CD4-positive, alpha-beta T cell treated with Interleukin-21 for 1 hour (primary cell): ENCODE measurements around the gene CCS.
A peak's percentile ranks its signal among the peaks of the same experiment; 100 is the strongest.
"Not testable (repeated sequence)": the region's sequence is repeated elsewhere in the genome, so short reads cannot be mapped to it uniquely, and the experiment has no call there.

Experiments used
- DNase-seq: peaks from one replicate; pipeline ENCODE4 v3.0.0-alpha.2; 2020

Gene CCS

DNA sequence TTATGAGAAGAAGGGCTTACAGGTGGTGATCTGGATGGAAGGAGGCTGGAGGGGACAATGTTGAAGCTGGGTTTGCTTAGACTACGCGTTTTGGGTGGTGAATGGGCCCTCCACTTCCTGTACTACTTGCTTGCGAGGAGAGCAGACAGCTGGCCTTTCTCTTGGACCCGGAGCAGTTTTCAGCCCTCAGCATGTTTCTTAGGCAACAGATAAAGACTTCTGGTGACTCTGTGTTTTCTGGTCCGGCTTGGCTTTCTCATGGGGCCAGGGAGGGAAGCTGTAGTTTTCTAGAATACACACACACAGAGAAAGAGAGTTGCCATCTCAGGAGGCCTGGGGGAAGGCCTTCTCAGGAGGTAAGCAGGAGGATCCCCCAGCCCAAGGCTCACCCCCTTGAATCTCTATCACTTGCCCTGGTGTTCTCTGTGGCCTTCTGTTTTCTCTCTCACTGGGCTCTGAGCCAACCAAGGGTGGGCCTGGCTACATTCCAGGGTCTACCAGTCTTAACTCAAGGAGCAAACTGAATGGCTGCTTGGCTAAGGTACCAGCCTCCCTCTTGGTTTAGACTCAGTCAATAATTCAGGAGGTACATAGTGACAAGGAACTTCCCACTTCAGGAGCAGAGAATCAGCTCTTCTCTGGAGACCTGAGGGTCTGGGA, 2.4 kb downstream of the CCS start:
- DNase-seq = no peak

DNA sequence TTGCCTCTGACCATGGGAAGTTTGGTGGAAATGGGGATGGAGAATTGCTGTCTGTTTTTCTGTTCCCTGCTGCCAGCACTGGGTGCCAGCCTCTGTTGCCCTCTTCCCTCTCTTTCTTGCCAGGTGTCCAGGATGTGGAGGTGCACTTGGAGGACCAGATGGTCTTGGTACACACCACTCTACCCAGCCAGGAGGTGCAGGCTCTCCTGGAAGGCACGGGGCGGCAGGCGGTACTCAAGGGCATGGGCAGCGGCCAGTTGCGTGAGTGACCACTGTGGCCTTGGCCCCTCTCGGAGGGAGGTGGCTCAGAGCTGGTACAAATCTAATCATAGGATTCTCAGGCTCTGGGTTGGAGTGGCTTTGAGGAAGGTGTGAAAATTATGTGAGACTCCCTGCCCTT, 6.0 kb downstream of the CCS start:
- no peak for DNase-seq

DNA sequence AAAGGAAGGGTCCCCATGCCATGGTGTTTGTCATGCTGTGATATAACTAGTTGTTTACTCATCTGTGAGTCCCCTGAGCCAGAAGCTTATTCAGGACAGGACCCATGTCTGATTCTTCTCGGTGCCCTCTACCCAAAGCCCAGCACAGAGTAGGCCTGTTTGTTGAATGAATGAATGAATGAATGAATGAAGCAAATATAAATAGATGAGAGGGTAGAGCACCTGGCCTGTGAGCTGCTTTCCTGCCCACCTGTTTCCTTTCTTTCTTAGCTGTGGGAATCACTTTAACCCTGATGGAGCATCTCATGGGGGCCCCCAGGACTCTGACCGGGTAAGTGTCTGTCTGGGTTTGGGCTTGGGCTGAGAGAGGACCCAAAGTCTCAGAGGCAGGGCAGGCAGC, 7.2 kb downstream of the CCS start:
- DNase-seq = no peak

DNA sequence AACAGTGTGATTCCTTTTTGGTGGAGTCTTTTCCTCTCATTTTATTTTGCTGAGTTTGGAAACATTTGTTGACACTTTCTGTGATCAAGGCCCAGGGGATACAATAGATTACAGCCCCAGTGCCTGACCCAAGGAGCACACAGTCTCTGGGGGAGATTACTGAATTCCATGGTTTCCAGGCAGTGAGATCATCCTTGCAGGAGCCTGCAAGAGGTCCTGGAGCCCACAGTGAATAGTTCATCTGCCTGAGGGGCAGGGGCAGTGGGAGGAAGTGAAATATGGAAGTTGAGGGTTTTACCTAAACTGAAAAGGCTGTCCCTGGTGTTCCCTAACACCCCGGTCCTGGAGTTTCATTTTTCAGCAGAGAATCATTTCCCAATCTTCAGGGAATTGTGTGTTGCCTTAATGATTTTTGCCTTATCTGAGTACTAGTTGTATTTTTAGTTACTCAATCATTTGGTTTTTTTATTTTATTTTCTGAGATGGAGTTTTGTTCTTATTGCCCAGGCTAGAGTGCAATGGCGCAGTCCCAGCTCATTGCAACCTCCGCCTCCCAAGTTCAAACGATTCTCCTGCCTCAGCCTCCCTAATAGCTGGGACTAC, 7.7 kb downstream of the CCS start:
- no peak for DNase-seq

DNA sequence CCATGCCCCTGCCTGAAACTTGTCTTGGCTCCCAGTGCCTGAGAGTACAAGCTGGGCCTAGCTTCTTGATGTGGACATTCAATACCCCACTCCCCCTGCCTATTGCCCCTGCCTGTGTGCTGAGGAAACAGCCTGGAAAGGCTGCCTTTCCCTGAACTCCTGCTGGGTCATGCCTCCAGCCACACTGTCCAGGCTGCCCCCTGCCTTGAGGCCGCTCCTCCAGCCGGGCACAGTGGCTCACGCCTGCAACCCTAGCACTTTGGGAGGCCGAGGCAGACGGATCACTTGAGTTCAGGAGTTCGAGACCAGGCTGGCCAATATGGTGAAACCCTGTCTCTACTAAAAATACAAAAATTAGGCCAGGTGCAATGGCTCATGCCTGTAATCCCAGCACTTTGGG, 10.1 kb downstream of the CCS start:
- no peak for DNase-seq

DNA sequence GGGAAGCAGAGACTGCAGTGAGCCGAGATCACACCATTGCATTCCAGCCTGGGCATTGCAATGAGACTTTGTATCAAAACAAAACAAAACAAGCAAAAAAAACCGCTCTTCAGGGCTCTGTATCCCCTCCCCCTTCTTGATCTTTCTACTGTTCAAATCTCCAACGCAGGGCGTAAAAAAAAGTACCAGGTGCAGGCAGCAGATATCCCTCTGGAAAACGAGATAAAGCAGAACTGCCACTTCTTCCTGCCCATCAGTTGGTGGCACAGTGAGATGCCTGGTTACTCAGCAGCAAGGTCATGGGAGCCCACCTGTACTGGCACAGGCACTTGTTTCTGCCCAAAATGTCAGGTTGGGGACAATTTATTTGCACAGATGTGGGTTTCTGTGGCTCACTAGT, 11.2 kb downstream of the CCS start:
- DNase-seq = no peak

DNA sequence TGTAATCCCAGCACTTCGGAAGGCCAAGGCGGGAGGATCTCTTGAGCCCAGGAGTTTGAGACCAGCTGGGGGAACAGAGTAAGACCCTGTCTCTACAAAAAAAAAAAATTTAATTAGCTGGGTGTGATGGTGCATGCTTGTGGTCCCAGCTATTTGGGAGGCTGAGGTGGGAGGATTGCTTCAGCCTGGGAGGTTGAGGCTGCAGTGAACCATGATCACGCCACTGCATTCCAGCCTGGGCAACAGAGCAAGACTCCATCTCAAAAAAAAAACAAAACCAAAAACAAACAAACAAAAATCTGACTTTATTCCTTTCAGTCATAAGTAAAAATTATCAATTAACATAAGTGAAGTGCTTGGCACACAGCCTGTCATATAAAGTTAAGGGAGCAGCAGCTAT, 13.6 kb downstream of the CCS start:
- DNase-seq = not testable (repeated sequence)

DNA sequence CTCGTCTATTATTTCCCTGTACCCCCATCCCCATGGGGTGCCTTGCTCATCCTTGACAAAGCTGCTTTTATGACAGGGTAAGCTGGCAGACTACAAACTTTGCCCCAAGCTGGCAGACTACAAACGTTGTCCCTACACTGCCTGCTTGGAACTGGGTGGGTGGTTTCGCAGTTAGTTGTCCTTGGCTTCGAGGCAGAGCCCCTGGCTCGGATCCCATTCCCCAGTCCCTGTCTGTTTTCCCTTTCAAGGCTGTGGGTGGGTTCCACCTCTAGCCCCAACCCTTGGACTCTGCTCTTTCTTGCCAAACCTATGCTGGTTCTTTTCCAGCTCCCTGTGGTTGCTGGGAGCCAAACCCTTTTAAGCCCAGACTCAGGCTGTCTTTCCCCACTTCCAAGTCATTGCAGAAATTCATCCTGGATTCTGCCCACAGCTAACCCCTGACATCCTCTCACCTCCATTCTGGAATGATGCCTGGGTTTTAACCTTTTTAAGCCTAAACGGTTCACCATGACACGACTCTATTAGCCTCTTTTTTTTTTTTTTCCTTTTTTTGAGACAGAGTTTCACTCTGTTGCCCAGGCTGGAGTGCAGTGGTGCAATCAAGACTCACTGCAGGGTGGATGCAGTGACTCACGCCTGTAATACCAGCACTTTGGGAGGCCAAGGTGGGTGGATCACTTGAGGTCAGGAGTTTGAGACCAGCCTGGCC, 14.3 kb downstream of the CCS start:
- DNase-seq = no peak

DNA sequence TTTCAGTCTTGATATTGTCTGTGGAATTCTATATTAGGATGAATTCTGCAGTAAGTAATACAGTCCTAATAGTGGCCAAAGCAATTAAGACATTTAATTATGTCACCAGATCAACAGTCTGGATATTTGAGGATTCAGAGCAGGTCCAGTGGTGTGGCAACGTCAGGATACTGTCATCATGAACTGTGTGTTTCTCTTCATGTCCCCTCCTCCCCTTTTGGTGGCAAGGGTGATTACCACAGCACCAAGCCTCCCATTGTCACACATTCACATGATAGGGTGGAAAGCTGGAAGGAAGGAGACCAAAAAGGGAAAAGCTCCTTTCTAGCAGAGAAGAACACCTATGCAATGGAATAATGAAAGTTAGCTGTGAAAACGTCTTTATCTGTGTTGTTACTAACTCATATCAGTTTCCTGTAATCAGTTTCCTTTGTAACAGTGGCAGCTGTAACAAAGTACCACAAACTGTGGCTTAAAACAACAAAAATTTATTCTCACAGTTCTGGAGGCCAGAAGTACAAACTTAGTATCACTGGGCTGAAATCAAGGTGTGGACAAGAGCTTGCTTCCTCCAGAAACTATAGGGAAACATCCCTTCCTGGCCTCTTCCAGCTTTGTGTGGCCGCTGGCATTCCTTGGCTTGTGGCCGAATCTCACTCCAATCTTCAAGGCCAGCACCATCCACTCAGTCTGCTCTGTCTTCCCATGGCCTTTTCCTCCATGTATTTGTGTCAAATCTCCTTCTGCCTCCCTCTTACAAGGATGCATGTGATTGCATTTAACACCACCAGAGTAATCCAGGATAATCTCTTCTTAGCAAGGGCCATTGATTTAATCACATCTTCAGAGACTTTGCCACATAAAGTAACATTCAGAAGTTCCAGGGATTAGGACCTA, 17.0 kb downstream of the CCS start:
- DNase-seq = no peak

DNA sequence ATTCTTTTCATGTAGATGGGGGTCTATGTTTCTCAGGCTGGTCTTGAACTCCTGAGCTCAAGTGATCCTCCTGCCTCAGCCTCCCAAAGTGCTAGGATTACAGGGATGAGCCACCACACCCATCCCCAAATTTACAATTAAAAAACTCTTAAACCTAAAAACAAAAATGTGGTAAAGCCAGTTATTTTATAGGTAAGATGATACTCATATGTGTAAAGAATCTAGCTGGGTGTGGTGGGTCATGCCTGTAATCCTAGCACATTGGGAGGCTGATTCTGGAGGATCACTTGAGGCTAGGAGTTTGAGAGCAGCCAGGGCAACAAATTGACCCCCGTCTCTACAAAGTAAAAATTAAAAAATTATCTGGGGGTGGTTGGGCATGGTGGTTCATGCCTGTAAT, 19.5 kb downstream of the CCS start:
- no peak for DNase-seq

DNA sequence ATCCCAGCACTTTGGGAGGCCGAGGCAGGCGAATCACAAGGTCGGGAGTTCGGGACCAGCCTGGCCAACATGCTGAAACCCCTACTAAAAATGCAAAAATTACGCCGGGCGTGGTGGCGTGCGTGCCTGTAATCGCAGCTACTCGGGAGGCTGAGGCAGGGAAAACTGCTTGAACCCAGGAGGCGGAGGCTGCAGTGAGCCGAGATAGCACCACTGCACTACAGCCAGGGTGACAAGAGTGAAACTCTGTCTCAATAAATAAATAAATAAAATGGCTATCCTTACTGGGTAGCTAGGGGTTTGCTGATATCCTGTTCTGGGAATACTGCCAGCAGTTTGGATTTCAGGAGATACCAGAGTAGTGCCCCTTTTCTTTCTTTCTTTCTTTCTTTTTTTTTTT, 21.1 kb downstream of the CCS start:
- DNase-seq = no peak

DNA sequence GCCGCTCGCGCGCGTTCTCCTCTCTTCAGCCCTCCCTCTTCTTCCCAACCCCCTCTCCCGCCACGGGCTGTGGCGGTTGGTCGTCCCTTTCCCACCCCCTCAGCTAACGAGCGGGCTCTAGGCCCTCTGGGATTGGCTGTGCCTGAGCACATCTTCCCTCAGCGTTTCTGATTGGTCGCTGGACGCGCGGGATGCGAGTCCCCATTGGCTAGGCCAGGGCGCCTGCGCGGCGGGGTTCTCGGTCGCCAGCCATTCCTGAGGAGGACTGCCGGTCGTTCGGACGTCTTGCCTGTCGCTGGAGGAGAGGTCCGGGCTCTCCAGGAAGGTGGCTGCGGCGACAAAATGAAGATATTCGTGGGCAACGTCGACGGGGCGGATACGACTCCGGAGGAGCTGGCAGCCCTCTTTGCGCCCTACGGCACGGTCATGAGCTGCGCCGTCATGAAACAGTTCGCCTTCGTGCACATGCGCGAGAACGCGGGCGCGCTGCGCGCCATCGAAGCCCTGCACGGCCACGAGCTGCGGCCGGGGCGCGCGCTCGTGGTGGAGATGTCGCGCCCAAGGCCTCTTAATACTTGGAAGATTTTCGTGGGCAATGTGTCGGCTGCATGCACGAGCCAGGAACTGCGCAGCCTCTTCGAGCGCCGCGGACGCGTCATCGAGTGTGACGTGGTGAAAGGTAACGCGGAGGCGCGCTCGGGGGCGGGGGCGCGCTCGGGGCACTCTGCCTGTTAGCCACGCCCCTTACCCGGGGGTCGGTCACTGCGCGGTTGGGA, 23.6 kb downstream of the CCS start, which contains the start of gene RBM14:
RBM14 (plus strand) TSS at position 252 of the 776 bp plus-strand sequence; CDS start at position 343, 91 bp downstream.
- peak; percentile 99 for DNase-seq

DNA sequence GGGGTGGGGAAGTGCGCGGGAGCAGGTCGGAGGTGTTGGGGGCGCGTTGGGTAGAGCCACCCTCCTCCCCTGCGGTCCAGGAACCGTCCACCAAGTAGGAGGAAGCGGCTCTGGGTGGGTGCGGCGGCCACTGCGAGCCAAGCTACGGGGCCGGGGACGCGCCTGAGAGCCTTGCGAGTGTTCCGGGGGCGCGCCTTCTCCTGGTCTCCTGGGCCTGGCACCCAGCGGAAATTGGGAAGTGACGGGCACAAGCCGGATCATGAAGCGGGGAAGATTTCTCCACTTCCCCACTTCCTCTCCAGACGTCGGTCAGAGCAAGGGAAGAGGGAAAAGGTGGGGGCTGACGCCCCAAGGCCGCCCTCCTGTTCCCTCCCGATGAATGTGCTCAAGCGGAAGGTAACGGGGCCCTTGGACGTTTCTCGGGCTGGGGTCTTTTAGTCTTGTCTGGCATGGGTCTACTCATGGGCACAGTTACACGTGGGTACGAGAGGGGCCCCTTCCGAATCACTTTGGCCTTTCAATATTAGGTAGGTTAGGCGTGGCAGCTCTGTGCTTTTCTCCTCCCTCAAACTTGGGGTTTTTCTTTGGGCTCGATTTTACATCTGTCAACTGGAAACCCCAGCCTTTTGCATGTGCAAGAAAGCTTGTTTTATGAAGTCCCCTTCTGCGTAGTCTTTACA, 24.3 kb downstream of the CCS start:
- peak; percentile 62 for DNase-seq

DNA sequence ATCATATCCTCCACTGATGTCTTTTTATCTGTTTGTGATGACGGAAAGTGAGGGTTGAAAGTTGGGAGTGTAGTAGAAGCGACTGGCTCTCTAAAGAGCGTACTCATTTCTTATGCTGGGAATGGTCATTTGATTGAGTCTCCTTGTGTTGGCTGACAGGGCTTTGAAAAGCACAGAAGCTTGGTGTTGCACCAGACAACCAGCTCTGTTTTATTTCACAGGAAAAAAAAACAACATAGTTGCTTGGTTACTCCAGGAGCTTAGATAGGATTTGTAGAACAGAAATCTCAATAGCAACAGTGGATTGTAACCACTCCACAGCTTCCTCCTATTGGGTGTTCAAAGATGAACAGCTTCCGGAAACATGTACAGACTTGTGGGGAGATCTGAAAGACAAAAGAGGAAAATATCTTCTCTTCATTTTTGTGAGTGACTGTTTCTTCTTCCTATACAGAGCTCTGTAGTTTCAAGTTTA, 26.1 kb downstream of the CCS start:
- DNase-seq = peak; percentile 86

DNA sequence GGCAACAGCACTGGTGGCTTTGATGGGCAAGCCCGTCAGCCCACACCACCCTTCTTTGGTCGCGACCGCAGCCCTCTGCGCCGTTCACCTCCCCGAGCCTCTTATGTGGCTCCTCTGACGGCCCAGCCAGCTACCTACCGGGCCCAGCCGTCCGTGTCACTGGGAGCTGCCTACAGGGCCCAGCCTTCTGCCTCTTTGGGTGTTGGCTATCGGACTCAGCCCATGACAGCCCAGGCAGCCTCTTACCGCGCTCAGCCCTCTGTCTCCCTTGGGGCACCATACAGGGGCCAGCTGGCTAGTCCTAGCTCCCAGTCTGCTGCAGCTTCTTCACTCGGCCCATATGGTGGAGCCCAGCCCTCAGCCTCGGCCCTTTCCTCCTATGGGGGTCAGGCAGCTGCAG, 31.5 kb downstream of the CCS start:
- no peak for DNase-seq

DNA sequence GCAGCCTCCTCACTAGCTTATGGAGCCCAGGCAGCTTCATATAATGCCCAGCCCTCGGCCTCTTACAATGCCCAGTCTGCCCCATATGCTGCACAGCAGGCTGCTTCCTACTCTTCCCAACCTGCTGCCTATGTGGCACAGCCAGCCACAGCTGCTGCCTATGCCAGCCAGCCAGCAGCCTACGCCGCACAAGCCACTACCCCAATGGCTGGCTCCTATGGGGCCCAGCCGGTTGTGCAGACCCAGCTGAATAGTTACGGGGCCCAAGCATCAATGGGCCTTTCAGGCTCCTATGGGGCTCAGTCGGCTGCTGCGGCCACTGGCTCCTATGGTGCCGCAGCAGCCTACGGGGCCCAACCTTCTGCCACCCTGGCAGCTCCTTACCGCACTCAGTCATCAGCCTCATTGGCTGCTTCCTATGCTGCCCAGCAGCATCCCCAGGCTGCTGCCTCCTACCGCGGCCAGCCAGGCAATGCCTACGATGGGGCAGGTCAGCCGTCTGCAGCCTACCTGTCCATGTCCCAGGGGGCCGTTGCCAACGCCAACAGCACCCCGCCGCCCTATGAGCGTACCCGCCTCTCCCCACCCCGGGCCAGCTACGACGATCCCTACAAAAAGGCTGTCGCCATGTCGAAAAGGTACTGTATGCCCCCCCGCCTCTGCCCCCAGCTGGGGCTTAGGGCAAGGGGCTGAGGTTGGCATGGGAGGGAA, 32.2 kb downstream of the CCS start:
- DNase-seq = no peak

DNA sequence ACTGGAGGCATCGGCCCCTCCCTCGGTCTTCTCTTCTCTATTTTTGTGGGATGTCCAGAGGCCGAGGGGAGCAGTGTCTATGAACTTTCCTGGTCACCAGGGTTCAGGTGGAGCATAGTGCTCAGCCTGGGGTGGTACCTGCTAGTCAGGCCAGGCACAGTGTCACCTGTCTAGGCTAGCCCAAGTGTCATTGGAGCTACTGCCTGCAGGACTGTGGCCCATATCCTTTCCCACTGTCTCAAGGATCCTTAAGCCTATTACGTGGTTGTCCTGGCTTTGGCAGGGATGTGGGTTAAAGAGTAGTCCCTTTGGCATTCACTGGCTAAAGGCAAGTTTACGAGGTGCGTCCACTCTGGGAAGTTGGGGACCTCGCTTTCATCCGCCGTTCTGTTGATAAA, 32.8 kb downstream of the CCS start:
- DNase-seq = no peak

DNA sequence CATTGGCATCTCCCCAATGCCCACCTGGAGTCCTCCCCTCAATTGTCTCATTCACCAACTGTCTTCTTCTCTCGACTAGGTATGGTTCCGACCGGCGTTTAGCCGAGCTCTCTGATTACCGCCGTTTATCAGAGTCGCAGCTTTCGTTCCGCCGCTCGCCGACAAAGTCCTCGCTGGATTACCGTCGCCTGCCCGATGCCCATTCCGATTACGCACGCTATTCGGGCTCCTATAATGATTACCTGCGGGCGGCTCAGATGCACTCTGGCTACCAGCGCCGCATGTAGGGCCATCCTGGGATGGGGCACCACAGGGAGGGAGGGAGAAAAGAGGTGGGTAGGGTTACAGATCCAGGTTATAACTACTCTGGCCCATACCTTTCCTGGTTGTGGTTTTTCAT, 33.4 kb downstream of the CCS start:
- DNase-seq = no peak

DNA sequence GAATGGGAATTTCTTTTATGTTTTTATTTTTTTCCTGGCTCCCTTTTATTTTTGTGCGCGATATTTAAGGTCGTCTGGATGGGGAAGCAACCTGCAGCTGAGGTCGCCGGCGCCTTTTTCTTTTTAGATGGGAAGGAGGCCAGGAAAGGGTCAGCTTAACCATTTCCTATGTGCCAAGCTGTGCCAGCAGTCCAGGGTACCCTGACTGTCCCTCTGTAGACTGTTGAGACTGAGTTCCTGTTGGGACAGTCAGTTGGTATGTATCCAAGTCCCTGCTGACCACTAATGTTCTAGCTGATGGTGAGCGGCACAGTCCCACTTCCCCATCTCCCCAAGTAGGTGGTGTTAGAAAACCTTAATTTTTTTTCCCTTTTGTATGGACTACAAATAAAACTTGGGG, 33.9 kb downstream of the CCS start:
- DNase-seq = no peak

DNA sequence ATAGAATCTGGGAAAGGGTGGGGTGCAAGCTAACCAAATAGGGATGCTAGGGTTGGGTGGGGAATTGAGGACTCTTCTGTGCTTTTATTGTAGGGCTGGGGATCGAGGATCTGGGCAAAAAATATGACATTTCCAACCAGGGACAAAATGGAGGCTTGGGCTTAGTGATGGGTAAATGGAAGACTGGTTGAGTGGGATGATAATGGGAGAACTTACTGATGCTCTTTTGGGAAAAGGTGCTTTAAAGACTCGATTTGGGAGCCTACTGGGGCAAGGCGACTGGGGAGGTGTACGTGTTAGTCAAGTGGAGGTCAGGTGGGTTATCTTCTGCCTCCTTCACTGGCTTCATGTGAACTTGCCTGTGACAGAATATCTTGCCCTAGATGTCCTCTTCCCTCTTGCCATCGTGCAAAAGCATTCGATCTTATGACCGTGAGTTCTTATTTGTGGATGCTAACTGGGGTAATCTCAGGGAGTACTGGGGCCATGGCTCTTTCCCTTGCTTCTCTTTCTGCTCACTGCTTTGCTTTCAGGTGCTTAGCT, 35.1 kb downstream of the CCS start:
- DNase-seq = no peak

DNA sequence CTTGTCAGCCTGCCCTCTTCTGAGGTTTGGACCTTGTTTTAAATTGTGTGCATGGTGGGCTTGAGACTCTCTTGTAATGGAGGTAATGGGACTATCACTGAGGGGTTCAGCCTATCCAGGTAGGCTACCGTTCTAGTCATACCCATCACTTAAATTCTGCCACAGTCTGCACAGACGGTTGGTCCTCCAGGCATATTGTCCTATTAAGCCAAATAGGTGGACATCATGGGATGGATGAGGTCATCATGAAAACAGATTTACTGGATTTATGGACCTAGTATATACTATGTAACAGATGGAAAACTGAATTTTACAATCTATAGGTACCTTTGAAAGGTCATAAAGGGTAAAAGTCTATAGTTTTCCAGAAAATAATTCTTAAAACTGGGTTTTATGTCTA, 36.4 kb downstream of the CCS start:
- no peak for DNase-seq
